HepG2 (cell line): ENCODE results near the gene SPPL2B. TPM values are rescaled to one million over a fixed set of nuclear protein-coding genes. Genes with fewer than 3 reads are reported as not detected.

ENCODE experiments used
- ATAC-seq: fragments of 200-7000 bp; cut with Tn5 transposase; 3 replicates; pipeline ENCODE4 v1.9.1; 2020; ENCODE audit warnings: mild to moderate bottlenecking, moderate library complexity
- BruUV-seq: library from RNA; stranded (reverse); fragments of 400-500 nt; replicated peaks from 2 replicates; lab custom pipeline; 2021; lab: Mats Ljungman, UMichigan
- CTCF ChIA-PET: fragments of 300-600 bp; formaldehyde crosslinking; extraction: SDS; loops from one replicate; lab custom pipeline; 2021; ENCODE audit warnings: low total read pairs, inconsistent platforms, low intra/inter-chr PET ratio; lab: Yijun Ruan, JAX
- POLR2A ChIA-PET: fragments of 350-600 bp; sonication (Branson Sonifier 250); formaldehyde crosslinking; loops from one replicate; lab custom pipeline; 2020; ENCODE audit warnings: antibody characterized with exemption, inconsistent platforms; lab: Yijun Ruan, JAX
- DNase-seq: peaks from one replicate; pipeline ENCODE4 v3.0.0-alpha.2; 2015; ENCODE audit warnings: low spot score
- FAIRE-seq: peaks from 3 replicates; lab custom pipeline; 2011; peaks lifted over from hg19 to GRCh38; lab: Jason Lieb, UNC
- H2AFZ ChIP-seq: one replicate; pipeline ENCODE4 v1.6.1; 2011; ENCODE audit warnings: low read length, inconsistent platforms
- H3K27ac ChIP-seq: fragments of 300-600 bp; 3 replicates; pipeline ENCODE4 v1.8.0; 2011; ENCODE audit warnings: mixed run types, mild to moderate bottlenecking, mixed read lengths, low read length, inconsistent platforms; ENCODE audit not compliant: insufficient read depth; ENCODE audit errors: extremely low read length
- H3K27me3 ChIP-seq, 2 experiments: fragments of 200-600 bp in 1 of 2; 2 replicates in 1 of 2; 3 replicates in 1 of 2; pipeline versions ENCODE4 v1.6.0 to v1.8.0; 2011; ENCODE audit warnings: low read length in 2 of 2, mild to moderate bottlenecking in 2 of 2, moderate library complexity in 2 of 2, inconsistent platforms in 1 of 2; ENCODE audit not compliant: insufficient read depth in 2 of 2, control insufficient read depth in 1 of 2
- H3K36me3 ChIP-seq, 2 experiments: fragments of 200-600 bp in 1 of 2; replicated peaks in 1 of 2; 2 replicates in 1 of 2; 3 replicates in 1 of 2; pipeline versions ENCODE4 v1.5.1 to v1.8.0; 2011; ENCODE audit warnings: low read length in 2 of 2, inconsistent platforms in 1 of 2; ENCODE audit not compliant: insufficient read depth in 2 of 2, control insufficient read depth in 1 of 2
- H3K4me1 ChIP-seq: 2 replicates; pipeline ENCODE4 v1.5.1; 2012; ENCODE audit warnings: low read length, inconsistent platforms; ENCODE audit not compliant: insufficient read depth
- H3K4me2 ChIP-seq: 2 replicates; pipeline ENCODE4 v1.6.0; 2011; ENCODE audit warnings: low read depth, low read length, inconsistent platforms
- H3K4me3 ChIP-seq, 3 experiments: fragments of 200-600 bp in 1 of 3; sonication (generic), shearing (Covaris generic) in 1 of 3; replicated peaks in 1 of 3; 2 replicates each; pipeline ENCODE4 v1.5.1; 2011 to 2016; ENCODE audit warnings: low read length in 3 of 3, inconsistent platforms in 2 of 3, low read depth in 2 of 3, mild to moderate bottlenecking in 2 of 3, control low read depth in 1 of 3, mixed read lengths in 1 of 3; ENCODE audit not compliant: insufficient read depth in 1 of 3
- H3K79me2 ChIP-seq: one replicate; pipeline ENCODE4 v1.6.1; 2011; ENCODE audit warnings: low read length, inconsistent platforms; ENCODE audit not compliant: insufficient read depth
- H3K9ac ChIP-seq: 2 replicates; pipeline ENCODE4 v1.6.0; 2011; ENCODE audit warnings: mild to moderate bottlenecking, low read depth, low read length, inconsistent platforms; ENCODE audit not compliant: insufficient read depth
- H3K9me3 ChIP-seq: 2 replicates; pipeline ENCODE4 v1.5.1; 2012; ENCODE audit warnings: mild to moderate bottlenecking, low read length
- H4K20me1 ChIP-seq: 2 replicates; pipeline ENCODE4 v1.6.0; 2011; ENCODE audit warnings: inconsistent platforms, mild to moderate bottlenecking, low read length, moderate library complexity; ENCODE audit not compliant: insufficient read depth
- ARNT2 ChIP-seq: sonication (generic); formaldehyde crosslinking; IDR thresholded peaks from 2 replicates; pipeline ENCODE4 v1.8.0; 2022; ENCODE audit warnings: mild to moderate bottlenecking, low read depth, missing genetic modification reagents, moderate library complexity
- ATRX ChIP-seq: sonication (generic); formaldehyde crosslinking; IDR thresholded peaks from 2 replicates; pipeline ENCODE4 v1.4.0; 2020; ENCODE audit warnings: missing genetic modification reagents, borderline replicate concordance
- CENPT ChIP-seq: sonication (generic); formaldehyde crosslinking; IDR thresholded peaks from 2 replicates; pipeline ENCODE4 v1.8.0; 2022; ENCODE audit warnings: low read depth, mild to moderate bottlenecking, moderate library complexity, missing genetic modification reagents
- CREM ChIP-seq, 2 experiments: sonication (generic) in 1 of 2; formaldehyde crosslinking in 1 of 2; IDR thresholded peaks; 2 replicates each; pipeline versions ENCODE4 v1.4.0 to v1.6.1; 2016 to 2020; ENCODE audit warnings: antibody characterized with exemption in 1 of 2, mild to moderate bottlenecking in 1 of 2, missing genetic modification reagents in 1 of 2
- DNMT1 ChIP-seq: sonication (generic); formaldehyde crosslinking; IDR thresholded peaks from 2 replicates; pipeline ENCODE4 v1.5.1; 2020; ENCODE audit warnings: mild to moderate bottlenecking, missing genetic modification reagents
- FOSL1 ChIP-seq: sonication (generic); formaldehyde crosslinking; IDR thresholded peaks from 2 replicates; pipeline ENCODE4 v1.9.0; 2021; ENCODE audit warnings: missing genetic modification reagents, borderline replicate concordance
- FOSL2 ChIP-seq: sonication (generic); formaldehyde crosslinking; IDR thresholded peaks from 2 replicates; pipeline ENCODE4 v1.4.0; 2020; ENCODE audit warnings: missing genetic modification reagents
- KDM6A ChIP-seq: IDR thresholded peaks from 2 replicates; pipeline ENCODE4 v1.6.1; 2016; ENCODE audit warnings: low read depth
- MTA1 ChIP-seq: sonication (generic); formaldehyde crosslinking; IDR thresholded peaks from 2 replicates; pipeline ENCODE4 v1.4.0; 2020; ENCODE audit warnings: missing genetic modification reagents, mild to moderate bottlenecking, borderline replicate concordance
- PHF20 ChIP-seq: sonication (generic); formaldehyde crosslinking; IDR thresholded peaks from 2 replicates; pipeline ENCODE4 v1.5.0; 2020; ENCODE audit warnings: mild to moderate bottlenecking, missing genetic modification reagents
- RFX1 ChIP-seq: fragments of 450-650 bp; IDR thresholded peaks from 2 replicates; pipeline ENCODE4 v1.6.1; 2017
- SIN3B ChIP-seq: fragments of 150-350 bp; IDR thresholded peaks from 2 replicates; pipeline ENCODE4 v1.6.1; 2014; ENCODE audit warnings: low read length
- TAF15 ChIP-seq: fragments of 200-400 bp; formaldehyde crosslinking; IDR thresholded peaks from one replicate; pipeline ENCODE4 v1.6.1; 2018; ENCODE audit warnings: mild to moderate bottlenecking, low read depth, low read length; ENCODE audit not compliant: poor library complexity, severe bottlenecking
- WIZ ChIP-seq: sonication (generic); formaldehyde crosslinking; IDR thresholded peaks from 2 replicates; pipeline ENCODE4 v1.5.1; 2020; ENCODE audit warnings: mild to moderate bottlenecking, missing genetic modification reagents
- ZFP1 ChIP-seq: IDR thresholded peaks from 2 replicates; pipeline ENCODE4 v1.6.1; 2016
- ZNF414 ChIP-seq: sonication (generic); formaldehyde crosslinking; IDR thresholded peaks from 2 replicates; pipeline ENCODE4 v1.5.0; 2020; ENCODE audit warnings: missing genetic modification reagents
- ZNF451 ChIP-seq: sonication (generic); formaldehyde crosslinking; IDR thresholded peaks from 2 replicates; pipeline ENCODE4 v1.5.0; 2020; ENCODE audit warnings: mild to moderate bottlenecking, missing genetic modification reagents
- ZNF597 ChIP-seq: sonication (generic); formaldehyde crosslinking; IDR thresholded peaks from 2 replicates; pipeline ENCODE4 v1.5.0; 2020; ENCODE audit warnings: missing genetic modification reagents
- WGBS: methylation state at CpG from one replicate; pipeline ENCODE4 v1.1.6; 2017; ENCODE audit warnings: low lambda C conversion rate; 5-methylcytosine and 5-hydroxymethylcytosine counted together
- in situ Hi-C: cut with HindIII; loops from 2 replicates; pipeline ENCODE4 v1.10.0; 2017; ENCODE audit warnings: low pct_unique_long_range_greater_than_20kb; ENCODE audit not compliant: extremely low pct_ligation_motif_present
- intact Hi-C: fragments of 100-400 bp; cut with micrococcal nuclease; formaldehyde crosslinking; loops from one replicate; pipeline ENCODE4 v1.10.0; 2022; ENCODE audit not compliant: unreplicated experiment
- polyA plus RNA-seq, 8 experiments: library from polyadenylated mRNA; depleted of rRNA in 3 of 8; stranded (reverse) in 7 of 8; unstranded in 1 of 8; fragments of >200 nt; fragmentation: Illumina TruSeq in 4 of 8; extraction: Trizol in 4 of 8; gene quantifications; 2 replicates each; pipeline versions ENCODE4 v1.2.1 to v1.2.3, GENCODE V29; 2011 to 2016; ENCODE audit warnings: low read depth in 4 of 8, missing spikeins in 1 of 8, mixed read lengths in 1 of 8; ENCODE audit not compliant: insufficient read depth in 1 of 8
- total RNA-seq, 5 experiments: library from RNA; depleted of rRNA; stranded (reverse); fragments of >200 nt; fragmentation: Illumina TruSeq; extraction: Trizol; gene quantifications; 2 replicates each; pipeline ENCODE4 v1.2.3, GENCODE V29; 2016; ENCODE audit warnings: low read depth in 1 of 5
- TF ChIP-seq, protein P1 (sequence below): sonication (generic); formaldehyde crosslinking; IDR thresholded peaks from 2 replicates; pipeline ENCODE4 v1.4.0; 2020; ENCODE audit warnings: missing genetic modification reagents
- TF ChIP-seq, protein P2 (sequence below): sonication (generic); formaldehyde crosslinking; conservative IDR thresholded peaks from 2 replicates; pipeline ENCODE4 v1.8.0; 2022; ENCODE audit warnings: mild to moderate bottlenecking, moderate library complexity, missing genetic modification reagents

SPPL2B gene
- total and polyA plus RNA-seq, 2 of the 13 experiments (the other 11 are each of a cell fraction or from before 2014, with no cell fraction given): 14.9 to 15.2 TPM

DNA sequence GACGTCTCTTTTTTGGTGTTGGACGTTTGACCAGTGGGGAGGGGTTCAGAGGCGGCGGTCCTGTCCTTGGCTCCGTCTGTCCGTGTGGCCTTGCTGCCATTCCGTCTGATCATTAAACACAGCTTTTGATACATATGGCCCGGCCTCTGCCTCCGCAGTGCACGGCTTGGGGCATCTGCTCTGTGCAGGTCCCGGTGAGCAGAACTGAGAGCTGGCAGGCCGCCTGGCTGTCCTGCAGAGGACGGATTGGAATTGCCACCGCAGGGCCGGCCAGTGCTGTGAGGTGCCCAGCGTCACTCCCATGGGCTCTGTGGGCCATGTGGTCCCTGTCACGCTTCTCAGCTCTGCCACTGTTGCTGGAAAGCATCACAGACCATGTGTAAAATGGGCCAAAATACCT is 26.2 kb downstream of the SPPL2B start:
- ChIA-PET POLR2A (no interaction called here), CTCF (no interaction called here)
- ATAC-seq (no peak), DNase-seq (no peak), FAIRE-seq (no peak)
- in situ Hi-C loops: no loop called here
- Histone ChIP-seq H3K36me3 (no peaks in the 10 kb centered on the region), H3K9ac (no peak overlapping the region), H3K27ac (no peak overlapping the region), H3K79me2 (no peaks in the 10 kb centered on the region), H3K4me1 (no peaks in the 10 kb centered on the region), H3K9me3 (no peaks in the 10 kb centered on the region), H3K4me2 (no peak overlapping the region), H3K27me3 (peaks cover 1 to 8% of the 10 kb centered on the region in 2 experiments; a peak in 4 of 5 replicates), H2AFZ (no peak overlapping the region), H4K20me1 (no peaks in the 10 kb centered on the region), H3K4me3 (no peak overlapping the region)
- TF ChIP-seq ZNF451 (CRISPR knock-in tag) (no peak), CENPT (CRISPR knock-in tag) (no peak), FOSL2 (CRISPR knock-in tag) (no peak), RFX1 (no peak), TAF15 (no peak), KDM6A (no peak), ZNF414 (CRISPR knock-in tag) (no peak), SIN3B (no peak), CREM (IDR thresholded peaks at IDR 0.05) (no peak), CREM (CRISPR knock-in tag; IDR thresholded peaks at IDR 0.05) (no peak), WIZ (CRISPR knock-in tag) (no peak), MTA1 (CRISPR knock-in tag) (no peak), FOSL1 (CRISPR knock-in tag) (no peak), ATRX (CRISPR knock-in tag) (no peak), PHF20 (no peak), ZFP1 (no peak), ARNT2 (CRISPR knock-in tag) (no peak), DNMT1 (no peak), ZNF597 (no peak)
- TF ChIP-seq, protein P1, sequence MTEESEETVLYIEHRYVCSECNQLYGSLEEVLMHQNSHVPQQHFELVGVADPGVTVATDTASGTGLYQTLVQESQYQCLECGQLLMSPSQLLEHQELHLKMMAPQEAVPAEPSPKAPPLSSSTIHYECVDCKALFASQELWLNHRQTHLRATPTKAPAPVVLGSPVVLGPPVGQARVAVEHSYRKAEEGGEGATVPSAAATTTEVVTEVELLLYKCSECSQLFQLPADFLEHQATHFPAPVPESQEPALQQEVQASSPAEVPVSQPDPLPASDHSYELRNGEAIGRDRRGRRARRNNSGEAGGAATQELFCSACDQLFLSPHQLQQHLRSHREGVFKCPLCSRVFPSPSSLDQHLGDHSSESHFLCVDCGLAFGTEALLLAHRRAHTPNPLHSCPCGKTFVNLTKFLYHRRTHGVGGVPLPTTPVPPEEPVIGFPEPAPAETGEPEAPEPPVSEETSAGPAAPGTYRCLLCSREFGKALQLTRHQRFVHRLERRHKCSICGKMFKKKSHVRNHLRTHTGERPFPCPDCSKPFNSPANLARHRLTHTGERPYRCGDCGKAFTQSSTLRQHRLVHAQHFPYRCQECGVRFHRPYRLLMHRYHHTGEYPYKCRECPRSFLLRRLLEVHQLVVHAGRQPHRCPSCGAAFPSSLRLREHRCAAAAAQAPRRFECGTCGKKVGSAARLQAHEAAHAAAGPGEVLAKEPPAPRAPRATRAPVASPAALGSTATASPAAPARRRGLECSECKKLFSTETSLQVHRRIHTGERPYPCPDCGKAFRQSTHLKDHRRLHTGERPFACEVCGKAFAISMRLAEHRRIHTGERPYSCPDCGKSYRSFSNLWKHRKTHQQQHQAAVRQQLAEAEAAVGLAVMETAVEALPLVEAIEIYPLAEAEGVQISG: no peak
- TF ChIP-seq, protein P2, sequence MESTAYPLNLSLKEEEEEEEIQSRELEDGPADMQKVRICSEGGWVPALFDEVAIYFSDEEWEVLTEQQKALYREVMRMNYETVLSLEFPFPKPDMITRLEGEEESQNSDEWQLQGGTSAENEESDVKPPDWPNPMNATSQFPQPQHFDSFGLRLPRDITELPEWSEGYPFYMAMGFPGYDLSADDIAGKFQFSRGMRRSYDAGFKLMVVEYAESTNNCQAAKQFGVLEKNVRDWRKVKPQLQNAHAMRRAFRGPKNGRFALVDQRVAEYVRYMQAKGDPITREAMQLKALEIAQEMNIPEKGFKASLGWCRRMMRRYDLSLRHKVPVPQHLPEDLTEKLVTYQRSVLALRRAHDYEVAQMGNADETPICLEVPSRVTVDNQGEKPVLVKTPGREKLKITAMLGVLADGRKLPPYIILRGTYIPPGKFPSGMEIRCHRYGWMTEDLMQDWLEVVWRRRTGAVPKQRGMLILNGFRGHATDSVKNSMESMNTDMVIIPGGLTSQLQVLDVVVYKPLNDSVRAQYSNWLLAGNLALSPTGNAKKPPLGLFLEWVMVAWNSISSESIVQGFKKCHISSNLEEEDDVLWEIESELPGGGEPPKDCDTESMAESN (CRISPR knock-in tag): no peak
- no TSS peak for BruUV-seq
- 90% methylated on average over 6 of the region's 17 CpGs for WGBS
- intact Hi-C loops: no loop called here
